HepG2 (cell line): ENCODE data around the gene PRKAR1A. TPM values are rescaled to one million over a fixed set of nuclear protein-coding genes. Genes with fewer than 3 reads are reported as not detected.
A peak's percentile ranks its signal among the peaks of the same experiment; 100 is the strongest.

Experiments
- ATAC-seq: fragments of 200-7000 bp; cut with Tn5 transposase; 3 replicates; pipeline ENCODE4 v1.9.1; 2020; ENCODE audit warnings: mild to moderate bottlenecking, moderate library complexity
- BruUV-seq: library from RNA; stranded (reverse); fragments of 400-500 nt; replicated peaks from 2 replicates; lab custom pipeline; 2021; lab: Mats Ljungman, UMichigan
- CTCF ChIA-PET: fragments of 300-600 bp; formaldehyde crosslinking; extraction: SDS; loops from one replicate; lab custom pipeline; 2021; ENCODE audit warnings: low total read pairs, inconsistent platforms, low intra/inter-chr PET ratio; lab: Yijun Ruan, JAX
- POLR2A ChIA-PET: fragments of 350-600 bp; sonication (Branson Sonifier 250); formaldehyde crosslinking; loops from one replicate; lab custom pipeline; 2020; ENCODE audit warnings: antibody characterized with exemption, inconsistent platforms; lab: Yijun Ruan, JAX
- DNase-seq: peaks from one replicate; pipeline ENCODE4 v3.0.0-alpha.2; 2015; ENCODE audit warnings: low spot score
- FAIRE-seq: peaks from 3 replicates; lab custom pipeline; 2011; peaks lifted over from hg19 to GRCh38; lab: Jason Lieb, UNC
- H2AFZ ChIP-seq: one replicate; pipeline ENCODE4 v1.6.1; 2011; ENCODE audit warnings: low read length, inconsistent platforms
- H3K27ac ChIP-seq: fragments of 300-600 bp; 3 replicates; pipeline ENCODE4 v1.8.0; 2011; ENCODE audit warnings: mixed run types, mild to moderate bottlenecking, mixed read lengths, low read length, inconsistent platforms; ENCODE audit not compliant: insufficient read depth; ENCODE audit errors: extremely low read length
- H3K27me3 ChIP-seq, 2 experiments: fragments of 200-600 bp in 1 of 2; 2 replicates in 1 of 2; 3 replicates in 1 of 2; pipeline versions ENCODE4 v1.6.0 to v1.8.0; 2011; ENCODE audit warnings: low read length in 2 of 2, mild to moderate bottlenecking in 2 of 2, moderate library complexity in 2 of 2, inconsistent platforms in 1 of 2; ENCODE audit not compliant: insufficient read depth in 2 of 2, control insufficient read depth in 1 of 2
- H3K36me3 ChIP-seq, 2 experiments: fragments of 200-600 bp in 1 of 2; replicated peaks in 1 of 2; 2 replicates in 1 of 2; 3 replicates in 1 of 2; pipeline versions ENCODE4 v1.5.1 to v1.8.0; 2011; ENCODE audit warnings: low read length in 2 of 2, inconsistent platforms in 1 of 2; ENCODE audit not compliant: insufficient read depth in 2 of 2, control insufficient read depth in 1 of 2
- H3K4me1 ChIP-seq: 2 replicates; pipeline ENCODE4 v1.5.1; 2012; ENCODE audit warnings: low read length, inconsistent platforms; ENCODE audit not compliant: insufficient read depth
- H3K4me2 ChIP-seq: 2 replicates; pipeline ENCODE4 v1.6.0; 2011; ENCODE audit warnings: low read depth, low read length, inconsistent platforms
- H3K4me3 ChIP-seq, 3 experiments: fragments of 200-600 bp in 1 of 3; sonication (generic), shearing (Covaris generic) in 1 of 3; replicated peaks in 1 of 3; 2 replicates each; pipeline ENCODE4 v1.5.1; 2011 to 2016; ENCODE audit warnings: low read length in 3 of 3, inconsistent platforms in 2 of 3, low read depth in 2 of 3, mild to moderate bottlenecking in 2 of 3, control low read depth in 1 of 3, mixed read lengths in 1 of 3; ENCODE audit not compliant: insufficient read depth in 1 of 3
- H3K79me2 ChIP-seq: one replicate; pipeline ENCODE4 v1.6.1; 2011; ENCODE audit warnings: low read length, inconsistent platforms; ENCODE audit not compliant: insufficient read depth
- H3K9ac ChIP-seq: 2 replicates; pipeline ENCODE4 v1.6.0; 2011; ENCODE audit warnings: mild to moderate bottlenecking, low read depth, low read length, inconsistent platforms; ENCODE audit not compliant: insufficient read depth
- H3K9me3 ChIP-seq: 2 replicates; pipeline ENCODE4 v1.5.1; 2012; ENCODE audit warnings: mild to moderate bottlenecking, low read length
- H4K20me1 ChIP-seq: 2 replicates; pipeline ENCODE4 v1.6.0; 2011; ENCODE audit warnings: inconsistent platforms, mild to moderate bottlenecking, low read length, moderate library complexity; ENCODE audit not compliant: insufficient read depth
- AGO2 ChIP-seq: fragments of 200-400 bp; formaldehyde crosslinking; optimal IDR thresholded peaks from 2 replicates; pipeline ENCODE3; 2017; ENCODE audit warnings: mild to moderate bottlenecking, low read depth, low read length, moderate library complexity
- BCL3 ChIP-seq: sonication (generic); formaldehyde crosslinking; IDR thresholded peaks from 2 replicates; pipeline ENCODE4 v1.5.1; 2020; ENCODE audit warnings: mild to moderate bottlenecking, missing genetic modification reagents, moderate library complexity
- HNRNPL ChIP-seq: fragments of 200-400 bp; formaldehyde crosslinking; IDR thresholded peaks from 2 replicates; pipeline ENCODE4 v1.6.1; 2017; ENCODE audit warnings: mild to moderate bottlenecking, low read depth, low read length
- MED1 ChIP-seq: sonication (generic); formaldehyde crosslinking; IDR thresholded peaks from 2 replicates; pipeline ENCODE4 v1.4.0; 2020; ENCODE audit warnings: missing genetic modification reagents
- NCOA5 ChIP-seq: sonication (generic); formaldehyde crosslinking; IDR thresholded peaks from 2 replicates; pipeline ENCODE4 v1.4.0; 2020; ENCODE audit warnings: missing genetic modification reagents
- PCBP1 ChIP-seq: fragments of 200-400 bp; formaldehyde crosslinking; IDR thresholded peaks from 2 replicates; pipeline ENCODE4 v1.6.1; 2017; ENCODE audit warnings: mild to moderate bottlenecking, low read depth, low read length, borderline replicate concordance
- POLR2G ChIP-seq: fragments of 200-400 bp; formaldehyde crosslinking; IDR thresholded peaks from 2 replicates; pipeline ENCODE4 v1.6.1; 2018; ENCODE audit warnings: mild to moderate bottlenecking, low read depth, low read length, moderate library complexity
- RBFOX2 ChIP-seq: fragments of 200-400 bp; formaldehyde crosslinking; IDR thresholded peaks from 2 replicates; pipeline ENCODE4 v1.6.1; 2017; ENCODE audit warnings: low read depth, mild to moderate bottlenecking, low read length
- SALL1 ChIP-seq: sonication (generic); formaldehyde crosslinking; IDR thresholded peaks from 2 replicates; pipeline ENCODE4 v1.8.0; 2022; ENCODE audit warnings: mild to moderate bottlenecking, missing genetic modification reagents
- TERF1 ChIP-seq: sonication (generic); formaldehyde crosslinking; IDR thresholded peaks from 2 replicates; pipeline ENCODE4 v1.8.0; 2022; ENCODE audit warnings: mild to moderate bottlenecking, missing genetic modification reagents, moderate library complexity
- ZNF274 ChIP-seq: sonication (generic); formaldehyde crosslinking; IDR thresholded peaks from 2 replicates; pipeline ENCODE4 v1.5.1; 2020; ENCODE audit warnings: mild to moderate bottlenecking, missing genetic modification reagents
- ZNF30 ChIP-seq: sonication (generic); formaldehyde crosslinking; IDR thresholded peaks from 2 replicates; pipeline ENCODE4 v1.5.0; 2020; ENCODE audit warnings: mild to moderate bottlenecking, missing genetic modification reagents
- ZNF329 ChIP-seq: sonication (generic); formaldehyde crosslinking; IDR thresholded peaks from 2 replicates; pipeline ENCODE4 v1.9.0; 2021; ENCODE audit warnings: low read depth, mild to moderate bottlenecking, missing genetic modification reagents
- ZNF570 ChIP-seq: sonication (generic); formaldehyde crosslinking; IDR thresholded peaks from 2 replicates; pipeline ENCODE4 v1.4.0; 2020; ENCODE audit warnings: mild to moderate bottlenecking, missing genetic modification reagents, borderline replicate concordance
- ZNF605 ChIP-seq: sonication (generic); formaldehyde crosslinking; IDR thresholded peaks from 2 replicates; pipeline ENCODE4 v1.8.0; 2022; ENCODE audit warnings: mild to moderate bottlenecking, missing genetic modification reagents
- ZNF615 ChIP-seq: sonication (generic); formaldehyde crosslinking; IDR thresholded peaks from 2 replicates; pipeline ENCODE4 v1.5.0; 2020; ENCODE audit warnings: mild to moderate bottlenecking, missing genetic modification reagents, borderline replicate concordance
- ZNF674 ChIP-seq: sonication (generic); formaldehyde crosslinking; IDR thresholded peaks from 2 replicates; pipeline ENCODE4 v1.5.0; 2020; ENCODE audit warnings: low read depth, mild to moderate bottlenecking, missing genetic modification reagents
- ZNF747 ChIP-seq: sonication (generic); formaldehyde crosslinking; IDR thresholded peaks from 2 replicates; pipeline ENCODE4 v1.8.1; 2023; ENCODE audit warnings: missing genetic modification reagents, mild to moderate bottlenecking, borderline replicate concordance
- ZNF772 ChIP-seq: sonication (generic); formaldehyde crosslinking; IDR thresholded peaks from 2 replicates; pipeline ENCODE4 v1.5.0; 2020; ENCODE audit warnings: mild to moderate bottlenecking, missing genetic modification reagents
- WGBS: methylation state at CpG from one replicate; pipeline ENCODE4 v1.1.6; 2017; ENCODE audit warnings: low lambda C conversion rate; 5-methylcytosine and 5-hydroxymethylcytosine counted together
- in situ Hi-C: cut with HindIII; loops from 2 replicates; pipeline ENCODE4 v1.10.0; 2017; ENCODE audit warnings: low pct_unique_long_range_greater_than_20kb; ENCODE audit not compliant: extremely low pct_ligation_motif_present
- intact Hi-C: fragments of 100-400 bp; cut with micrococcal nuclease; formaldehyde crosslinking; loops from one replicate; pipeline ENCODE4 v1.10.0; 2022; ENCODE audit not compliant: unreplicated experiment
- polyA plus RNA-seq, 8 experiments: library from polyadenylated mRNA; depleted of rRNA in 3 of 8; stranded (reverse) in 7 of 8; unstranded in 1 of 8; fragments of >200 nt; fragmentation: Illumina TruSeq in 4 of 8; extraction: Trizol in 4 of 8; gene quantifications; 2 replicates each; pipeline versions ENCODE4 v1.2.1 to v1.2.3, GENCODE V29; 2011 to 2016; ENCODE audit warnings: low read depth in 4 of 8, missing spikeins in 1 of 8, mixed read lengths in 1 of 8; ENCODE audit not compliant: insufficient read depth in 1 of 8
- total RNA-seq, 5 experiments: library from RNA; depleted of rRNA; stranded (reverse); fragments of >200 nt; fragmentation: Illumina TruSeq; extraction: Trizol; gene quantifications; 2 replicates each; pipeline ENCODE4 v1.2.3, GENCODE V29; 2016; ENCODE audit warnings: low read depth in 1 of 5

The PRKAR1A gene
- total and polyA plus RNA-seq, 2 of the 13 experiments (the other 11 are each of a cell fraction or from before 2014, with no cell fraction given): 265 to 266 TPM

- ChIA-PET POLR2A (interaction anchor here (1.0 to 1.8 kb wide), 3 partner anchors 29 to 60 kb away, joined by 3 to 6 read pairs (median 6); partner anchors contain the start of genes FAM20A and PRKAR1A), CTCF (no interaction called here)
- Histone ChIP-seq H3K36me3 (peaks cover 19 to 25% of the 10 kb centered on the region in 2 experiments), H2AFZ (no peak overlapping the region), H3K9me3 (no peaks in the 10 kb centered on the region), H3K79me2 (no peaks in the 10 kb centered on the region), H3K4me3 (no peak overlapping the region), H3K27ac (no peak overlapping the region), H3K4me2 (no peak overlapping the region), H3K9ac (no peak overlapping the region), H3K27me3 (no peaks in the 10 kb centered on the region), H3K4me1 (peaks cover 4% of the 10 kb centered on the region), H4K20me1 (no peaks in the 10 kb centered on the region)
- DNase-seq (no peak), ATAC-seq (peak; percentile 5), FAIRE-seq (no peak)
- WGBS: 99% methylated on average over 8 of the region's 8 CpGs
- in situ Hi-C loops (loop anchor here (5.0 kb wide), 1 partner anchor 56 kb away; no protein-coding TSS in a partner anchor), intact Hi-C loops (no loop called here)
- no peak for TF ChIP-seq ZNF615
- TF ChIP-seq MED1 (CRISPR knock-in tag): 0 out of 2 replicates have a peak, but pooled peaks have one; percentile 9
- no peak for TF ChIP-seq ZNF747 (CRISPR knock-in tag)
- TF ChIP-seq AGO2: peak; percentile 53
- TF ChIP-seq ZNF605 (CRISPR knock-in tag): 0 out of 2 replicates have a peak, but pooled peaks have one; percentile 8
- no peak for TF ChIP-seq PCBP1
- TF ChIP-seq ZNF274 (CRISPR knock-in tag): no peak
- no peak for TF ChIP-seq HNRNPL
- TF ChIP-seq ZNF329 (CRISPR knock-in tag): peak; percentile 34; the same call in 1 of the 2 replicates
- TF ChIP-seq NCOA5: 0 out of 2 replicates have a peak, but pooled peaks have one; percentile 71
- no TSS peak for BruUV-seq
Observed at GRCh38 chr17:68540981-68541380, 28.8 kb downstream of the PRKAR1A start.

- H3K36me3 ChIP-seq: peaks cover 18 to 23% of the 10 kb centered on the region in 2 experiments
- POLR2A ChIA-PET: no interaction called here
- TF ChIP-seq BCL3 (CRISPR knock-in tag) (0 out of 2 replicates have a peak, but pooled peaks have one; percentile 23), ZNF30 (no peak), RBFOX2 (no peak), ZNF674 (CRISPR knock-in tag) (no peak), SALL1 (CRISPR knock-in tag) (no peak), ZNF772 (CRISPR knock-in tag) (no peak), TERF1 (no peak), ZNF570 (CRISPR knock-in tag) (no peak), POLR2G (peak; percentile 50)
Observed at GRCh38 chr17:68541816-68542215, 29.6 kb downstream of the PRKAR1A start.

More at GRCh38 chr17:68541816-68542215, 29.6 kb downstream of the PRKAR1A start:
- Histone ChIP-seq H2AFZ (no peak overlapping the region), H3K4me3 (no peak overlapping the region), H4K20me1 (no peaks in the 10 kb centered on the region), H3K4me2 (no peak overlapping the region), H3K9ac (no peak overlapping the region), H3K27me3 (no peaks in the 10 kb centered on the region), H3K79me2 (no peaks in the 10 kb centered on the region), H3K9me3 (no peaks in the 10 kb centered on the region), H3K27ac (no peak overlapping the region), H3K4me1 (no peaks in the 10 kb centered on the region)
- in situ Hi-C loops: loop anchor here (5.0 kb wide), 1 partner anchor 55 kb away; no protein-coding TSS in a partner anchor
- intact Hi-C loops: no loop called here
- FAIRE-seq (no peak), DNase-seq (no peak), ATAC-seq (peak; percentile 17)
- 97% methylated on average over 6 of the region's 6 CpGs for WGBS
- BruUV-seq: no TSS peak
- CTCF ChIA-PET: no interaction called here
